Neural progenitor cell (in vitro differentiated cells): ENCODE results near the gene LIMK1. TPM values are rescaled to one million over a fixed set of nuclear protein-coding genes. Genes with fewer than 3 reads are reported as not detected.
A peak's percentile ranks its signal among the peaks of the same experiment; 100 is the strongest.

Experiments used
- DNase-seq: peaks from one replicate; pipeline ENCODE4 v3.0.0-alpha.2; 2016; ENCODE audit warnings: low spot score
- H2AFZ ChIP-seq: fragments of 200-600 bp; sonication (generic); replicated peaks from 2 replicates; pipeline ENCODE4 v1.6.1; 2016; ENCODE audit warnings: antibody characterized with exemption
- H3F3A ChIP-seq: fragments of 200-600 bp; sonication (generic); 2 replicates; pipeline ENCODE4 v1.6.1; 2016; ENCODE audit warnings: antibody characterized with exemption, low read depth
- H3K27ac ChIP-seq: fragments of 200-600 bp; sonication (generic); 2 replicates; pipeline ENCODE4 v1.5.1; 2016; ENCODE audit warnings: mild to moderate bottlenecking
- H3K27me3 ChIP-seq: fragments of 200-600 bp; sonication (generic); 2 replicates; pipeline ENCODE4 v1.6.1; 2016; ENCODE audit warnings: mild to moderate bottlenecking, moderate library complexity
- H3K36me3 ChIP-seq: fragments of 200-600 bp; sonication (generic); 2 replicates; pipeline ENCODE4 v1.5.1; 2016
- H3K4me1 ChIP-seq: fragments of 200-600 bp; sonication (generic); 2 replicates; pipeline ENCODE4 v1.6.1; 2016; ENCODE audit warnings: mixed run types
- H3K4me2 ChIP-seq: fragments of 200-600 bp; sonication (generic); 2 replicates; pipeline ENCODE4 v1.6.1; 2016
- H3K4me3 ChIP-seq: fragments of 200-600 bp; sonication (generic); 2 replicates; pipeline ENCODE4 v1.5.1; 2016
- H3K79me2 ChIP-seq: fragments of 200-600 bp; sonication (generic); 2 replicates; pipeline ENCODE4 v1.6.1; 2016; ENCODE audit warnings: low read depth
- H3K9ac ChIP-seq: fragments of 200-600 bp; sonication (generic); 2 replicates; pipeline ENCODE4 v1.6.1; 2016
- H3K9me3 ChIP-seq: fragments of 200-600 bp; sonication (generic); 2 replicates; pipeline ENCODE4 v1.5.1; 2016; ENCODE audit warnings: low read depth
- H4K20me1 ChIP-seq: fragments of 200-600 bp; sonication (generic); 2 replicates; pipeline ENCODE4 v1.6.1; 2016; ENCODE audit warnings: low read depth
- H3K27ac Mint-ChIP-seq: 3 replicates; pipeline ENCODE4 v1.8.0; 2021; ENCODE audit warnings: mixed read lengths
- H3K27me3 Mint-ChIP-seq: 2 replicates; pipeline ENCODE4 v1.8.0; 2022; ENCODE audit warnings: low read depth, mild to moderate bottlenecking, inconsistent platforms, moderate library complexity, mixed read lengths; ENCODE audit not compliant: insufficient read depth
- H3K36me3 Mint-ChIP-seq: 3 replicates; pipeline ENCODE4 v1.8.0; 2021; ENCODE audit warnings: mixed read lengths
- H3K4me1 Mint-ChIP-seq: 3 replicates; pipeline ENCODE4 v1.8.0; 2021; ENCODE audit warnings: mixed read lengths
- H3K4me3 Mint-ChIP-seq: 3 replicates; pipeline ENCODE4 v1.8.0; 2021; ENCODE audit warnings: mild to moderate bottlenecking, moderate library complexity, mixed read lengths
- H3K9me3 Mint-ChIP-seq: 3 replicates; pipeline ENCODE4 v1.8.0; 2020; ENCODE audit warnings: mixed read lengths
- CTCF ChIP-seq: fragments of 200-600 bp; sonication (generic); IDR thresholded peaks from 2 replicates; pipeline ENCODE4 v1.5.1; 2017; ENCODE audit warnings: antibody characterized with exemption, mild to moderate bottlenecking
- EZH2 ChIP-seq: fragments of 200-600 bp; sonication (generic); IDR thresholded peaks from 2 replicates; pipeline ENCODE4 v1.6.1; 2017; ENCODE audit warnings: antibody characterized with exemption, mild to moderate bottlenecking, moderate library complexity
- EZH2phosphoT487 ChIP-seq: fragments of 200-600 bp; sonication (generic); IDR thresholded peaks from 2 replicates; pipeline ENCODE4 v1.6.1; 2017; ENCODE audit warnings: antibody characterized with exemption
- total RNA-seq: library from RNA; depleted of rRNA; stranded (reverse); fragments of >200 nt; gene quantifications from 2 replicates; pipeline ENCODE4 v1.2.3, GENCODE V29; 2015; ENCODE audit warnings: low replicate concordance

Gene LIMK1
- total RNA-seq: 29.9 and 66.6 TPM in 2 replicates

- H3K27me3 Mint-ChIP-seq: no peaks in the 10 kb centered on the region
- Histone ChIP-seq H3K79me2 (peaks cover 13% of the 10 kb centered on the region), H2AFZ (no peak within 1 kb of the TSS), H4K20me1 (peaks cover 19% of the 10 kb centered on the region), H3K4me1 (peaks cover 12% of the 10 kb centered on the region), H3K9ac (no peak within 1 kb of the TSS), H3K4me3 (peak within 1 kb of the TSS; percentile 63), H3K4me2 (peak within 1 kb of the TSS; percentile 93), H3K36me3 (no peaks in the 10 kb centered on the region), H3K9me3 (no peaks in the 10 kb centered on the region), H3K27me3 (no peaks in the 10 kb centered on the region), H3K27ac (peak within 1 kb of the TSS; percentile 54), H3F3A (peaks cover 7% of the 10 kb centered on the region)
- peak within 1 kb of the TSS; percentile 82 for H3K27ac Mint-ChIP-seq
- H3K4me3 Mint-ChIP-seq: peak within 1 kb of the TSS; percentile 86
- peak; percentile 96 for DNase-seq
- H3K9me3 Mint-ChIP-seq: no peaks in the 10 kb centered on the region
- H3K36me3 Mint-ChIP-seq: peaks cover 11% of the 10 kb centered on the region
- peaks cover 30% of the 10 kb centered on the region for H3K4me1 Mint-ChIP-seq
- TF ChIP-seq EZH2 (no peak), EZH2phosphoT487 (no peak), CTCF (no peak)
Measured at GRCh38 chr7:74083117-74083876, at the start of gene LIMK1. TSS of gene LIMK1 (plus strand) at chr7:74083804. CDS start at chr7:74083991, 187 bp downstream.

- H3K4me1 Mint-ChIP-seq: peaks cover 21% of the 10 kb centered on the region
- no peak for DNase-seq
- Histone ChIP-seq H3K36me3 (no peaks in the 10 kb centered on the region), H2AFZ (no peak overlapping the region), H3K9ac (no peak overlapping the region), H3F3A (peaks cover 9% of the 10 kb centered on the region), H3K4me3 (no peak overlapping the region), H3K27ac (no peak overlapping the region), H3K4me2 (no peak overlapping the region), H3K79me2 (no peaks in the 10 kb centered on the region), H4K20me1 (peaks cover 2% of the 10 kb centered on the region), H3K9me3 (no peaks in the 10 kb centered on the region), H3K27me3 (no peaks in the 10 kb centered on the region), H3K4me1 (peaks cover 14% of the 10 kb centered on the region)
- H3K27ac Mint-ChIP-seq: peak overlapping the region; percentile 92
- H3K27me3 Mint-ChIP-seq: peaks cover 25% of the 10 kb centered on the region
- no peaks in the 10 kb centered on the region for H3K36me3 Mint-ChIP-seq
- H3K9me3 Mint-ChIP-seq: no peaks in the 10 kb centered on the region
- TF ChIP-seq EZH2: no peak
- TF ChIP-seq EZH2phosphoT487: no peak
- no peak for TF ChIP-seq CTCF
- no peak overlapping the region for H3K4me3 Mint-ChIP-seq
Measured at GRCh38 chr7:74037609-74038008, 46.0 kb upstream of the LIMK1 start.

- Histone ChIP-seq H4K20me1 (peaks cover 2% of the 10 kb centered on the region), H3K4me1 (peaks cover 20% of the 10 kb centered on the region), H3K27me3 (no peaks in the 10 kb centered on the region), H3K4me2 (no peak overlapping the region), H3F3A (peaks cover 7% of the 10 kb centered on the region), H2AFZ (no peak overlapping the region), H3K9me3 (no peaks in the 10 kb centered on the region), H3K27ac (no peak overlapping the region), H3K4me3 (no peak overlapping the region), H3K36me3 (no peaks in the 10 kb centered on the region), H3K9ac (no peak overlapping the region), H3K79me2 (no peaks in the 10 kb centered on the region)
- no peak overlapping the region for H3K4me3 Mint-ChIP-seq
- no peak for DNase-seq
- no peak for TF ChIP-seq CTCF
- TF ChIP-seq EZH2: no peak
- no peak for TF ChIP-seq EZH2phosphoT487
- peaks cover 27% of the 10 kb centered on the region for H3K27me3 Mint-ChIP-seq
- no peaks in the 10 kb centered on the region for H3K36me3 Mint-ChIP-seq
- peaks cover 20% of the 10 kb centered on the region for H3K4me1 Mint-ChIP-seq
- H3K9me3 Mint-ChIP-seq: no peaks in the 10 kb centered on the region
- peak overlapping the region; percentile 92 for H3K27ac Mint-ChIP-seq
Measured at GRCh38 chr7:74038194-74038961, 45.2 kb upstream of the LIMK1 start.
